HG03460 (cell line): ENCODE measurements around the gene LPCAT1.
"Not testable (repeated sequence)": the region's sequence is repeated elsewhere in the genome, so short reads cannot be mapped to it uniquely, and the experiment has no call there.

ENCODE experiments used
- ATAC-seq: cut with Tn5 transposase; IDR thresholded peaks from one replicate; pipeline ENCODE4 v1.9.1; 2021; ENCODE audit not compliant: unreplicated experiment

The LPCAT1 gene

GRCh38 chr5:1510151-1510561 lies 13.6 kb downstream of the LPCAT1 start:
- ATAC-seq: no peak

- ATAC-seq: no peak
These were observed 14.2 kb downstream of the LPCAT1 start for GRCh38 chr5:1509346-1510085.

DNA sequence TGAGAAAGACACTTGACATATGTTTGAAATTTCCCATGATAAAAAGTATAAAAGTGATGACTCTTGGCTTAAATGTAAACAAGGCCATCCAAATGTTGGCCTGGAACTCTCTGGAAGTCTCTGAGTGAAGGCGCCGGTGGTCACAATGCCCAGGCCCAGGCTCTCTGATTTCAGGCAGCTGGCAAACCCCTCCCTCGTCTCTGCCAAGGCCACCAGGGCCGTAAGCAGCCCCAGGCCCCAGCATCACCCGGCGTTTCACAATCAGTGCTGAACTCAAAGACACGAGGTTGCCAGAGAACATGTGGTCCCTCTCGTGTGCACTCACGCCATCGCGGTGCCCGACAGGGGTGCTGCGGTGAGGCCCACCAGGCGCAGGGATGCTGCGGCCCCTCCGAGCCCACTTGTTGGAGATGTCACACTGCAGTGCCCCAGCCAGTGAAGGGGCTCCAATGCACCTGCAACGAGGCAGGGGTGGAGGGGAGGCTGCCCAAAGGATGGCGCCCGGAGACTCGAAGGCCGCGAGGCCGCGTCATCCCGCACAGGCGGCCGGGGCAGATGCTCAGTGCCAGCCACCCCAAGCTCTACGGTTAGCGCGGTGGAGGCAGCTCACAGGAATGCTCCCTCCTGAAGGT lies 15.0 kb downstream of the LPCAT1 start:
- ATAC-seq: no peak

GRCh38 chr5:1507961-1508658 lies 15.7 kb downstream of the LPCAT1 start:
- no peak for ATAC-seq

GRCh38 chr5:1507457-1507856 lies 16.3 kb downstream of the LPCAT1 start:
- ATAC-seq: no peak

- ATAC-seq: no peak
These were observed 16.8 kb downstream of the LPCAT1 start for GRCh38 chr5:1507014-1507375.

DNA sequence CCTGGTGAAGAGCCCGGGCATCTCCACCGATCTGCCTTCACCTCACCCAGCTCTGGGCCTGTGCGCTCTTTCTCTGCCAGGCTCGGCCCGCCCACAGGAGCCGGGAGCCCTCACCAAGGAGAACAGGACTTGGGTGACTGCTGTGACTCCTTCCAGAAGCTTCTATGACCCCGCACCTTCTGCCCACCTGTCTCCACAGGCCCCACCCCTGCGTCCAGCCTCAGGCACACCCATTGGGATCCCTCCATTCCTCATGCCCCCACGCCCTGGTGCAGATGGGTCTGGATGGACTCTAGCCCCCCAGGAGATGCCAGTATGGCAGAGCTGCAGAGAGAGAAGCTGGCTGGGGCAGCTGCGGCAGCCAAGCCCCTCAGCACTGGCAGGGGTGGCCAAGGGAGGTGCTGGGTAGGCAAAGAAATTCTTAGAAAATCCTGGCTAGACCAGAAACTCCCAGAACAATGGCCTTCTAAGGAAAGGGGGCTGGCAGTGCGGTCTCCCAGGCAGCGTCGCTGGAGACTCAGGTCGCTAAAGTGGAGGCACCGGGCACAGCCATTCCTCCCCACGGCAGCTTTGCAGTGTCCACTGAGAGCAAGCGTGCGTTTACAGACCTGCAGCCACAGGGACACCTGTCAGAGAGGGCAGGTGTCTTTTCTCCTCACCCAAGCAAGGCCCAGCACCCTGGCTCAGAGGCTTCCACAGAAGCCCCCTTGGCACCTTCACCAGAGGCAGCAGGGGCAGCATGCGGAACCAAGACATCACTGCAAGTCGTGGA lies 17.3 kb downstream of the LPCAT1 start:
- ATAC-seq: no peak

- no peak for ATAC-seq
These were observed 18.1 kb downstream of the LPCAT1 start for GRCh38 chr5:1505506-1506241.

DNA sequence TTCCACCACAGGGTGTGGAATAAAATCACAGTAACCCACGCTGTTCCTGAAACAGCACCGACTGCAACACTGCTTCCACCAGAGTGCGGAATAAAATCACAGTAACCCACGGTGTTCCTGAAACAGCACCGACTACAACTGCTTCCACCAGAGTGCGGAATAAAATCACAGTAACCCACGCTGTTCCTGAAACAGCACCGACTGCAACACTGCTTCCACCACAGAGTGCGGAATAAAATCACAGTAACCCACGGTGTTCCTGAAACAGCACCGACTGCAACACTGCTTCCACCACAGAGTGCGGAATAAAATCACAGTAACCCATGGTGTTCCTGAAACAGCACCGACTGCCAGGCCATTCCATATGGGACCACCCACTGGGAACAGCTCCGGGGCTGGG lies 18.7 kb downstream of the LPCAT1 start:
- ATAC-seq: not testable (repeated sequence)

DNA sequence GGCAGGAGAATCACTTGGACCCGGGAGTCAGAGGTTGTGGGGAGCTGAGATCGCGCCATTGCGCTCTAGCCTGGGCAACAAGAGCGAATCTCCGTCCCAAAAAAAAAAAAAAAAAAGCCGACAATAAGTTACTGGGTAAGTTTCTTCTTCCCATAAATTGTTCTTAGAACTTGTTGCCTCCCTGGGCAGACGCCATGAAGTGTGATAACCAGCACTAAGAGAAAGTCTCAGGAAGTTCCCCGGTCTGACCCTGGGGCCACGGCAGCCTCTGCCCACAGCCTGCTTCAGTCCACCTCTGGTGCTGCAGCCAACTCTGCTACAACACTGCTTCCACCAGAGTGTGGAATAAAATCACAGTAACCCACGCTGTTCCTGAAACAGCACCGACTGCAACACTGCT lies 19.1 kb downstream of the LPCAT1 start:
- ATAC-seq: no peak

DNA sequence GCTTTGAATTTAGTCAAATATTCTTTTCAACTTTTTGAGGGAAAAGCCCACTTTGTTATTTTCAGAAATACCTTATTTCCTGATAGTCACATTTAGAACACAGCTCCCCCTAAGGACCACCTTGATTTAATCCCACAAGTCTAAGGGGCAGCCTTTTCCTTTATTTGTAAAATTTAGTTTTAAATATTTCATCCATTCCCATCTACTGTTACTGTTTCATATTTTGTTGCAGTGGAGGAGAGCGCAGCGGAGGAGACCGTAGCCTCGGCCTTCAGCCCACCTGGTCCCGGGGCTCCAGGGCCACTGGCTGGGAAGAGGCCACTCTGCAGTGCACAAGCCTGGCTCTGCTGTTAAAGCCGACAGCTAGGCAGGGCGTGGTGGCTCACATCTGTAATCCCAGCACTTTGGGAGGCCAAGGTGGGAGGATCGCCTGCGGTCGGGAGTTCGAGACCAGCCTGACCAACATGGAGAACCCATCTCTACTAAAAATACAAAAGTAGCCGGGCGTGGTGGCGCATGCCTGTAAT lies 19.6 kb downstream of the LPCAT1 start:
- ATAC-seq: no peak

DNA sequence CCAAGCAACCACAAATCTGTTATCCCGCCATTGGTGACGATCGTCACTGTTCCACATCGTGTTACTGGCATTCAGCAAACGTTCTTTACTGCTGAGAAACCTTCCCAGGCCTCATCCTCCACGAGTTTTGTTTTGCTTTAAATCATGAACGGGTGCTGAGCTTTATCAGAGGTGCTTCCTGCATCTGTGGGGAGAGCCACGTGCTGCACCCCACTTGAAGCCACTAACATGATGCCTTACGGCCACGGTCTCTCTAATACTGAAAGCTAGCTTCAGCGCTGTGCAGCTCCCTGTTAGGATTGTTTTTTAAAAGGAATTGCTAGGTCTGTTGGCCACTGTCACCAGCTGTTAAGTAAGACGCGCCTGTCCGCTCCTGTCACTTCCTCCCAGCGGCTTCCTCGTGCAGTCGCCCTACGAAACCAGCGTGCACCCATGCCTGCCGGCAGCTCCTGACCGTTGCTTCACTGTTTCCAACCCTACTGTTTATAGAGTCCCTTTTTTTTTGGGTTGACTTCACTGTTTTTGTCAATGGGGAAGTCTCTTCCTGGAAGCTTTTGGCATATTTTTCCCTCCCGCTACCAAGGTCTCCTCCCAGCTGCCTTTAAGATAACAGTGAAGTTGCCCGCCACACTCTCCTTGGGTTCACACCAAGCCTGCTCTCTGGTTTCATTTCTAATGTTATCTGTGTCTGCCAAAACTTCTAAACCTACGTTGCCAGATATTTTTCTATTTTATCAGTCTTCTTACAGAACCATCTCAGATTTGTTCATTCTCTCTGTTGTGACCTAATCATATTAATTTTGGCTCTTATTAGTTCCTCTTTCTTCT lies 20.3 kb downstream of the LPCAT1 start:
- peak; percentile 21 for ATAC-seq

- ATAC-seq: no peak
These were observed 21.0 kb downstream of the LPCAT1 start for GRCh38 chr5:1502737-1503120.

GRCh38 chr5:1502046-1502736 lies 21.6 kb downstream of the LPCAT1 start:
- ATAC-seq: no peak

- no peak for ATAC-seq
These were observed 22.3 kb downstream of the LPCAT1 start for GRCh38 chr5:1501372-1502045.

GRCh38 chr5:1500411-1501091 lies 23.2 kb downstream of the LPCAT1 start:
- ATAC-seq: no peak

- no peak for ATAC-seq
These were observed 23.9 kb downstream of the LPCAT1 start for GRCh38 chr5:1499851-1500250.
